Measurements from ENCODE around the gene RNF126.
"Not testable (repeated sequence)": the region's sequence is repeated elsewhere in the genome, so short reads cannot be mapped to it uniquely, and the experiment has no call there.

Gene RNF126

GRCh38 chr19:645912-646778 lies 16.9 kb downstream of the RNF126 start:
- DNase-seq = no peak

DNA sequence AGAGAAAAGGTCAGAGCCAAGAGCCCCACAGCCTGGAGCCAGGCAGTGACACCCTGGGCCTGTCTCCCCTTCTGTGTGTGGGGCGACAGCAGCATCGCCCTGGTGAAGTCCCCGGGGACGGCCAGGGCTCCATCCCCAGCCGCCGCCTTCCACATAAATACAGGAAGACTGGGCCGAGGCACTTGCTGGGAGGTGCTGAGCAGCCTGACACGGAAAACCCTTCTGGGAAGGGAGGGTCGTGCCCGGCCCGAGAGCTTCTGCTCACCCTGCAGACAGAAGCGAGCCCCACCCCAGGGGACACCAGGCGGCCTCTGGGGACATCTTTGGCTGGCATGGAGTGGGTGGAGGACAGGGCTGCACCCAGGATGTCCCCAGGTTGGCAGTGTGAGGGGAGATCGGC lies 18.2 kb downstream of the RNF126 start:
- DNase-seq = no peak

- DNase-seq = no peak
These were observed 18.7 kb downstream of the RNF126 start for GRCh38 chr19:644363-644762.

- no peak for DNase-seq
These were observed 19.3 kb downstream of the RNF126 start for GRCh38 chr19:643736-644135.

DNA sequence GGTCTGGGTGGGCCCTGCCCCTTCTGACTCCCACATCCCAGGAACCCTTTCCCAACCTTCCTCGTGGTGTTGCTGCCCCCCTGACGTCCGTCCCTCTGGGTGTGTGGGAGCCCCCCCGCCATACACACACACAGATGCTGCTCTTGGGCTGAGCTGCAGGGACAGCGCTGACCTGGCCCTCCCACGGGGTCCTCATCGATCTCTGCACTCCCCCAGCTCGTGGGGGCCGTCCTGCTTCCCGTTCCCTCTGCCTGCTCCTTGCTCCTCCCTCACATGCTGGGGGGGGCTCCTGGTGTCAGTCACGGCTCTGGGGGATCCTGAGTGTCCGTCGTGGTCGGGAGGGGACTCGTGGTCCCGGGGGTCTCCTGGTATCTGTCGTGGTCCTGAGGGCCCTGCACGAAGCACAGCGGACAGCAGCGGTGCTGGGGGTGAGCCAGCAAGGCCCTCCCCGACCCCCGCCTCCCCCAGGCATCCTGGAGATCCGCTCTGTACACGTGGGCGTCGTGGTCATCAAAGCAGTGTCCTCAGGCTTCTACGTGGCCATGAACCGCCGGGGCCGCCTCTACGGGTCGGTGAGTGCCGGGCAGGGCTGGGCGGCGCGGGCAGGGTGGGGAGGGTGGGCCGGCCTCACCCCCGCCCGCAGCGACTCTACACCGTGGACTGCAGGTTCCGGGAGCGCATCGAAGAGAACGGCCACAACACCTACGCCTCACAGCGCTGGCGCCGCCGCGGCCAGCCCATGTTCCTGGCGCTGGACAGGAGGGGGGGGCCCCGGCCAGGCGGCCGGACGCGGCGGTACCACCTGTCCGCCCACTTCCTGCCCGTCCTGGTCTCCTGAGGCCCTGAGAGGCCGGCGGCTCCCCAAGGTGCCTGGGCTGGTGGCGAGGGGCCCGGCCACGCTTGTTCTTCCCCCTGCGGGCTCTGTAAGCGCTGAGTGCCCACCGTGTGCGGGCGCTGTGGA lies 20.0 kb downstream of the RNF126 start:
- no peak for DNase-seq

- DNase-seq = no peak
These were observed 21.3 kb downstream of the RNF126 start for GRCh38 chr19:641702-642101.

- no peak for DNase-seq
These were observed 22.3 kb downstream of the RNF126 start for GRCh38 chr19:640606-641189.

- DNase-seq = no peak
These were observed 22.9 kb downstream of the RNF126 start for GRCh38 chr19:640161-640558.

- DNase-seq = peak; percentile 97
These were observed 23.5 kb downstream of the RNF126 start, which contains the start of gene FGF22 for GRCh38 chr19:639253-640160. Gene FGF22 (plus strand): TSS chr19:639879. CDS start chr19:639926, 47 bp downstream.

- no peak for DNase-seq
These were observed 24.1 kb downstream of the RNF126 start for GRCh38 chr19:638906-639252.

DNA sequence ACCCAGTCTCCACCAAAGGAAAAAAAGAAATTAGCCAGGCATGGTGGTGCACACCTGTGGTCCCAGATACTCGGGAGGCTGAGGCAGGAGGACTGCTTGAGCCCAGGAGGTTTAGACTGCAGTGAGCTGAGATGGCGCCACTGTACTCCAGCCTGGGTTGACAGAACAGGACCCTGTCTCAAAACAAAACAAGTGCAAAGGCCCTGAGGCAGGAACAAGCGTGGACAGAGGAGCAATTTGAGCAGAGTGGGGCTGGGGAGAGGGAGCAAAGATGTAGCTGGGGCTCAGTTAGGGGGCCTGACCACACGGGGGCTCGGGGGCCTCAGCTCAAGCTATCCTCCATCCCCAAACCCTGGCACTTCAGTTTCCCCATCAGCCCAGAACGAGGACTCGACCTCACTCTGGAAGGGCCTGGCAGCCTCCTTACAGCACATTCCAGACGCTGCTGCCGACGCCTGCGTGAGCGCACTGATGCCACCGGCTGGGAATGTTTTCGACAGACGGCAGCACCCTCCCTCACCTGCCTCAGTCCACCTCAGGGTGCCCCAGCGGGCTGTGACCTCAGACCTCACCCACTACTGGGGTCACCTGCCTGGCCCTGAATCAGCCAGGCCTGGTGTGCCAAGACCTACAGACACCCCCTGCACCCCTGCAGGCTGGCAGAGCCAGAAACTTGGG lies 27.9 kb downstream of the RNF126 start:
- no peak for DNase-seq

- no peak for DNase-seq
These were observed 29.0 kb downstream of the RNF126 start for GRCh38 chr19:633786-634639.

DNA sequence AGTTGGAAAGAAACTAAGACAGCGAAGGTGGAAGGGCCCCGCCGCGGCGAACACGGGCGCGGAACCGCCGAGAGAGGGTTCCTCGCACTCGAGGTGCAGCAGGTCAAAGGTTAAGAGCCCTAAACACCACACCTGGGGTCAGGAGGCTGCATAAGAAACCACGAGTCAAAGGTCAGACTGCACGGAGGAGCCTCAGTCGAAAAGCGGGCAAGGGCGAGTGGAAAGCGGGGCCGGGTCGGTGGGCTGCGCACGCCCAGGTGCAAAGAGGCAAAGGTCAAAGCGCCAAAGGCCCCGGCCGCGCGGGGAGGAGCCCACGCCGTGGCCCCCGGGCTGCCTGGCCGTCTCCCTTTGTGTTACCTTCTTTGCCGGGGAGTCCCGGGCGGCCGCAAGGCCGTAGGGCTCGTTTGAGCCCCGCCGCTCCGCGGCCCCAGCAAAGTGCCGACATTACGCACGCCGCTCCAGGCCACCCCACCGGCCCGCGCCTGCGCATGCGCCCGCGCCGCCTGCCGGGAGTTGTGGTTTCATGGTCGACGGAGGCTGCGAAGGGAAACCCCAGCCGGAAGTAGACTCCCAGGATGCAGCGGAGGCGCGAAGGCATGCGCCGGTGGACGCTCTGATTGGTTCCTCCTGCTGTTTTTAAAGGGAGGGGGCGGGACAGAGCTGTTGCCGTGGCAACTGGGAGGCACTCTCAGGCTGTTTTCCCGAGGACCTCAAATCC lies 29.8 kb downstream of the RNF126 start, which contains the start of gene POLRMT:
TSS of gene POLRMT (minus strand) at position 470 of the 718 bp plus-strand sequence. CDS start at position 445, 25 bp downstream.
- DNase-seq = peak; percentile 93

GRCh38 chr19:632579-633067 lies 30.4 kb downstream of the RNF126 start:
- no peak for DNase-seq

GRCh38 chr19:629961-630714 lies 32.9 kb downstream of the RNF126 start:
- DNase-seq = no peak

DNA sequence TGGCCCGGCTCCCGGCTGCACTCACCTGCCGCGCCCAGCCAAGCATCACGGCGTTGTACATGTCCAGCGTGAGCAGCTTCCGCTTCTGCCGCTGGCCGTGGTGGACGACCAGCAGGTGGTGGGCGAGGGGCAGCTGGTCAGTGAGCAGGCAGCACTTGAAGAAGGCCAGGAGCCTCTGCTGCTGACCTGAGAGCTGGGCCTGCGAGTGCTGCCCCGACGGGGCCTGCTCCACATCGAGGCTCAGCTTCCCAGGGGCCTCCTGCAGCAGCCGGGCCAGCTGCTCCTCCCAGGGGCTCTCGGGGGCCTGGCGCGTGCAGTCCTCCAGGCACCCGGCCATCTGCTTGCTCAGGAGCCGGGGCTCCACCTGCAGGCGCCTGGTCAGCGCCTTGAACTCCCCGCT lies 33.5 kb downstream of the RNF126 start:
- DNase-seq = not testable (repeated sequence)

GRCh38 chr19:628168-628567 lies 34.8 kb downstream of the RNF126 start:
- DNase-seq = no peak

DNA sequence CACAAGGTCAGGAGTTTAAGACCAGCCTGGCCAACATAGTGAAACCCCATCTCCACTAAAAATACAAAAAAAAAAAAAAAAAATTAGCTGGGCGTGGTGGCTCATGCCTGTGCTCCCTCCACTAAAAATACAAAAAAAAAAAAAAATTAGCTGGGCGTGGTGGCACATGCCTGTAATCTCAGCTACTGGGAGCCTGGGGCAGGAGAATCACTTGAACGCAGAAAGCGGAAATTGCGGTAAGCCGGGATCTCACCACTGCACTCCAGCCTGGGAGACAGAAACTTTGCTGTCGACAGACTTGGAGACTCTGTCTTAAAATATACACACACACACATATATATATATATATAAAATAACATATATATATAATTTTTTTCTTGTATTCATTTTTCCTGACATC lies 36.4 kb downstream of the RNF126 start:
- DNase-seq = not testable (repeated sequence)

DNA sequence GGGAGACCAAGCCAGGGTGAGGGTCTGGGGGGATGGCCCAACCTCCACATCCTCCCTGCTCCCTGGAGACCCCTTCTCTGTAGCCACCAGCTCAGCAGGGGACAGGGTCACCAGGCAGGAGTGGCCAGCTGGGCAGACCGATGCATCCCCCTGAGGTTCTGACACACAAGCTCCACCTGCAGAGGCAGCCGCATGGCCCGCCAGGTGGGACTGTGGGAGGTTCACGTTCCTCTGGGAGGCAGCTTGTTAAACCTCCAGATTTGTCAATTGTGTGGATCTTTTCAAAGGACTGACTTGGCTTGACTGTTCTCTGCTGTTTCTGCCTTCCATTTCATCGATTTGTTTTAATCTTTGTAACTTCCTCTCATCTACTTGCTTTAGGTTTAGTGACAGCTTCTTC lies 37.8 kb downstream of the RNF126 start:
- DNase-seq = no peak

All from effector CD4-positive, alpha-beta T cell (primary cell).